GM21423 (cell line): Measurements from ENCODE around the gene SETD2.
"Not testable (repeated sequence)": the region's sequence is repeated elsewhere in the genome, so short reads cannot be mapped to it uniquely, and the experiment has no call there.

ENCODE experiments used
- ATAC-seq: cut with Tn5 transposase; IDR thresholded peaks from one replicate; pipeline ENCODE4 v1.9.1; 2021; ENCODE audit warnings: mild to moderate bottlenecking, moderate library complexity; ENCODE audit not compliant: unreplicated experiment

Gene SETD2

GRCh38 chr3:47156396-47156795, 7.5 kb downstream of the SETD2 start:
- no peak for ATAC-seq

GRCh38 chr3:47152578-47152977, 11.3 kb downstream of the SETD2 start:
- ATAC-seq: no peak

GRCh38 chr3:47151836-47152235, 12.1 kb downstream of the SETD2 start:
- no peak for ATAC-seq

GRCh38 chr3:47149339-47149933, 14.5 kb downstream of the SETD2 start:
- ATAC-seq: no peak

GRCh38 chr3:47145272-47145671, 18.6 kb downstream of the SETD2 start:
- no peak for ATAC-seq

- no peak for ATAC-seq
Measured at GRCh38 chr3:47143068-47143467, 20.8 kb downstream of the SETD2 start.

- ATAC-seq: not testable (repeated sequence)
Measured at GRCh38 chr3:47142536-47142935, 21.4 kb downstream of the SETD2 start.

- peak; percentile 90 for ATAC-seq
Measured at GRCh38 chr3:47140973-47141461, 22.9 kb downstream of the SETD2 start.

GRCh38 chr3:47140553-47140952, 23.4 kb downstream of the SETD2 start:
- not testable (repeated sequence) for ATAC-seq

- ATAC-seq: no peak
Measured at GRCh38 chr3:47134311-47134710, 29.6 kb downstream of the SETD2 start.

- no peak for ATAC-seq
Measured at GRCh38 chr3:47133641-47134040, 30.3 kb downstream of the SETD2 start.

- no peak for ATAC-seq
Measured at GRCh38 chr3:47130557-47130956, 33.4 kb downstream of the SETD2 start.

- ATAC-seq: no peak
Measured at GRCh38 chr3:47128137-47128536, 35.8 kb downstream of the SETD2 start.

- ATAC-seq: no peak
Measured at GRCh38 chr3:47123857-47124256, 40.1 kb downstream of the SETD2 start.

- no peak for ATAC-seq
Measured at GRCh38 chr3:47121409-47121808, 42.5 kb downstream of the SETD2 start.

GRCh38 chr3:47120138-47120537, 43.8 kb downstream of the SETD2 start:
- no peak for ATAC-seq

GRCh38 chr3:47119387-47119786, 44.5 kb downstream of the SETD2 start:
- ATAC-seq: not testable (repeated sequence)

- no peak for ATAC-seq
Measured at GRCh38 chr3:47117807-47118364, 46.0 kb downstream of the SETD2 start.

- ATAC-seq: not testable (repeated sequence)
Measured at GRCh38 chr3:47115524-47115923, 48.4 kb downstream of the SETD2 start.

- no peak for ATAC-seq
Measured at GRCh38 chr3:47113669-47114365, 50.1 kb downstream of the SETD2 start.

GRCh38 chr3:47112997-47113396, 50.9 kb downstream of the SETD2 start:
- ATAC-seq: no peak

GRCh38 chr3:47109393-47109792, 54.5 kb downstream of the SETD2 start:
- no peak for ATAC-seq
